ENCODE data around the gene NOTUM.

The NOTUM gene

DNA sequence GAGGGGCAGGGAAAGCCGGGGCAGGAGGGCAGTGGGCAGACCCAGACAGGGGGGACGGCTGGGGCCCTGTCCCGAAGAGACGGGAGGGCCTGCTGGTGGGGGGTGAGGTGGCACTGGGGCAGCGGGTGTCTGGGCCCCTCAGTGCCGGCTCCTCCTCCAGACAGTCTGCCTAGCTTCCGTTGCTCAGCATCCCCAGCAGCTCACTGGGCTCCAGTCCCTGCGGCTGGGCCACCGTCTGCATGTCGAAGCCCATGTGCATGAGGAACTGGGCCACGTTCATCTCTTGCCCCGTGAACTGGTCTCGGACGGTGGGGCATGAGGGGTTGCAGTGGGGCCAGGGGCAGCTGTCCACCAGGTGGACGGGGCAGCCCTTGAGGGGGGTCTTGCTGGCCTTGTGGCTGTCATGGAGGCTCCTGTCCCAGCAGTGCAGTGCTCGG lies 8.2 kb downstream of the NOTUM start:
- H3K27me3 ChIP-seq (ENCODE audit: low read depth, low read length): no peaks in the 10 kb centered on the region
- H3K4me3 ChIP-seq (ENCODE audit: low read depth in 1 of 2, low read length in 2 of 2): no peak overlapping the region
- no peaks in the 10 kb centered on the region for H3K36me3 ChIP-seq (ENCODE audit: control insufficient read depth in 1 of 2, insufficient read depth in 2 of 2, low read length in 2 of 2)
- H3K9me3 ChIP-seq (ENCODE audit: control insufficient read depth in 1 of 2, low read length in 2 of 2): no peaks in the 10 kb centered on the region
- H3K27ac ChIP-seq (ENCODE audit: low read length): no peak overlapping the region
- H3K4me1 ChIP-seq (ENCODE audit: control insufficient read depth in 1 of 2, insufficient read depth in 2 of 2, low read length in 2 of 2): no peaks in the 10 kb centered on the region

DNA sequence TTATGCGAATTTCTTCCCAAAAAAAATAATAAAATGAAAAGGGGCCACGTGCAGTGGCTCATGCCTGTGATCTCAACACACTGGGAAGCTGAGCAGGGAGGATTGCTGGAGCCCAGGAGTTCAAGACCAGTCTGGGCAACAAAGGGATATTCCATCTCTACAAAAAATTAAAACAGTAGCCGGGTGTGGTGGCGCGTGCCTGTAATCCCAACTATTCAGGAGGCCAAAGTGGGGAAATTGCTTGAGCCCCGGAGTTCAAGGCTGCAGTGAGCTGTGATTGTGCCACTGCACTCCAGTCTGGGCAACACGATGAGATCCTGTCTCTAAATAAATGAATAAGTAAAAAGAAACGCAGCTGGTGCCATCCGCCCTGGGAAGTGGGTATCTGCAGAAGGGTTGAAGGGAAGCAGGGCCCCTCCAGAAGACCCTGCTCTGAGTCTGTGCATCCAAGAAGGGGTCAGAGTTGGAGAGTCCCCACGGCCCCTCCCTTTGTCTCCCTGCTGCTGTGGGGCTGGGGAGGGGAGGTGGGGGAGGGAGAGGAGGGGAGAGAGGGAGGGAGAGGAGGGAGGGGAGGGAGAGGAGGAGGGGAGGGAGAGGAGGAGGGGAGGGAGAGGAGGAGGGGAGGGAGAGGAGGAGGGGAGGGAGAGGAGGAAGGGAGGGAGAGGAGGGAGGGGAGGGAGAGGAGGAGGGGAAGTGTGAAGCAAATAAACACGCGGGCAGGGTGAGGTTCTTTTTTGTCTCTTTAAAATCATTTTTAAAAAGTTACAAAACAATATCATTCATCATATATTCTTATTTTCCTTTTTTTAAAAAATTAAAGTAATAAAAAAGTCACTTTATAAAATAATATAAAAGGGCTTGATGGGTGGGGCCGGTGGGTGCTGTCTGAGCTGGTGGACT lies 9.0 kb downstream of the NOTUM start:
- H3K27me3 ChIP-seq (ENCODE audit: low read depth, low read length): no peaks in the 10 kb centered on the region
- no peaks in the 10 kb centered on the region for H3K36me3 ChIP-seq (ENCODE audit: control insufficient read depth in 1 of 2, insufficient read depth in 2 of 2, low read length in 2 of 2)
- no peaks in the 10 kb centered on the region for H3K9me3 ChIP-seq (ENCODE audit: control insufficient read depth in 1 of 2, low read length in 2 of 2)
- no peak overlapping the region for H3K27ac ChIP-seq (ENCODE audit: low read length)
- H3K4me3 ChIP-seq (ENCODE audit: low read depth in 1 of 2, low read length in 2 of 2): no peak overlapping the region
- no peaks in the 10 kb centered on the region for H3K4me1 ChIP-seq (ENCODE audit: control insufficient read depth in 1 of 2, insufficient read depth in 2 of 2, low read length in 2 of 2)

DNA sequence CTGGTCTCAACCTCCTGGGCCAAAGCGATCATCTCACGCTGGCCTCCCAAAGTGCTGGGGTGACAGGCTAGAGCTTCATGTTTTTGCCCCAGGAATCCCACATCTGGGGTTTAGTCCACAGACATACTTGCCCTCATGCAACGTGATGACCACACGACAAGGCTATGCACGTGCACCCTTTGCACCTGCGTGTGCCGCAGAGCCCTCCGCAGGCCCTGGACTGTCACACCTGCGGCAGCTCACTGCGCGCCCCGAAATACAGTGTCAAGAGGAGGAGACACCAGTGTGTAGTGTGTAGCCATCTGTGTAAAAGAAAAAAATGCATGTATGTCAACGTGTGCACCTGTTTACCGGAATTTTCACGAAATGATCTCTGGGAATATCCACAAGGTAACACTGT lies 10.5 kb downstream of the NOTUM start:
- Histone ChIP-seq H3K27me3 (ENCODE audit: low read depth, low read length) (no peaks in the 10 kb centered on the region), H3K27ac (ENCODE audit: low read length) (no peak overlapping the region), H3K4me3 (ENCODE audit: low read depth in 1 of 2, low read length in 2 of 2) (no peak overlapping the region), H3K36me3 (ENCODE audit: control insufficient read depth in 1 of 2, insufficient read depth in 2 of 2, low read length in 2 of 2) (no peaks in the 10 kb centered on the region), H3K4me1 (ENCODE audit: control insufficient read depth in 1 of 2, insufficient read depth in 2 of 2, low read length in 2 of 2) (no peaks in the 10 kb centered on the region), H3K9me3 (ENCODE audit: control insufficient read depth in 1 of 2, low read length in 2 of 2) (no peaks in the 10 kb centered on the region)

DNA sequence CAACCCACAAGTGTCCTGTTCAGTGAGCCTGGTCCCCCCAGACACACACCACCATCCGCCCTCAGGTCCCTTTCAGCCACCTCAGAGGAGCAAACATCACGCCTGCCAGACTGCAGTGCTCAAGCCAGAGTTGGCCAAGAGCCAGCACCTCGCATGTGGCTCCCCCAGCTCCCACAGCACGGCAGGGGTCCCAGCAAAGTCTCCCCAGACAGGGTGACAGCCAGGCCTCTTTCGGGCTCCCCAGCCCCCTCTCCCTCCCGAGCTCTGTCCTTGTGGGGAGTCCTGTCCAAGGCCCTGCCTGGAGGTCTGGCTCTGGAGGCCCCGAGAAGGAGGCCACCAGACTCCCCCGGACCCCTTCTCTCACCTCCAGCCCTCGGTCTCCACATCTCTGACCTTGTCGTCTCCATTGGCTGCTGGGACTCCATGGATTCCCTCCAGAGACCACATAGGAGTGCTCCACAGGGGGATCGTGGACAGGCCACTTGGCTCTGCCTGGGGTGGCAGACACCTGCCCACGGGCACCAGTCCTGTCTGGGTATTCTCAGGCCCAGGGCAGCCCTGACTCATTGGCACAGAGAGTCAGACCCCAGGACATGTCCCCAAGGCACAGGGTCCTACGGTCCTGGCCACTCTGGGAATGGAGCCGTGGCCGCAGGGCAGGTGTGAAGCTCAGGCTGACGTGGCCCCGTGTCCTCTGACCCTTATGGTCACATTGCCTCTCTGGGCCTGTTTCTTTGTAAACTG lies 12.2 kb downstream of the NOTUM start:
- no peak overlapping the region for H3K27ac ChIP-seq (ENCODE audit: low read length)
- H3K4me1 ChIP-seq (ENCODE audit: control insufficient read depth in 1 of 2, insufficient read depth in 2 of 2, low read length in 2 of 2): no peaks in the 10 kb centered on the region
- H3K27me3 ChIP-seq (ENCODE audit: low read depth, low read length): no peaks in the 10 kb centered on the region
- H3K9me3 ChIP-seq (ENCODE audit: control insufficient read depth in 1 of 2, low read length in 2 of 2): no peaks in the 10 kb centered on the region
- H3K4me3 ChIP-seq (ENCODE audit: low read depth in 1 of 2, low read length in 2 of 2): no peak overlapping the region
- H3K36me3 ChIP-seq (ENCODE audit: control insufficient read depth in 1 of 2, insufficient read depth in 2 of 2, low read length in 2 of 2): no peaks in the 10 kb centered on the region

DNA sequence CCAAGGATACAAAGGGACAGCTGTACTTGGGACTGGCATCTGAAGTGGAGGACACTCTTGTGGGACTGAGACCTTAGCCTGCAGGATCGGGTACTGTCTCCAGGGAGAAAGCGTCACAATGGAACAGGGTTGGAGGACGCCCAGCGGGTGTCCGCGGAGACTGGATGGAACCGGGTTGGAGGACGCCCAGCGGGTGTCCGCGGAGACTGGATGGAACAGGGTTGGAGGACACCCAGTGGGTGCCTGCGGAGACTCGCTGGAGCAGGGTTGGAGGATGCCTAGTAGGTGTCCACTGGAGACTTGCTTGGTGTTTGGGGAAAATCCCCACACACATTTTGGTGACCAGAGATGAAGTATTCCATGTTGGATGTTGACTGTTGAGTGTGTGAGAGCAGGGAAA lies 13.8 kb downstream of the NOTUM start, which contains the start of gene MYADML2:
TSS of gene MYADML2 (minus strand) at position 45 of the 400 bp plus-strand sequence. CDS start 5,492 bp downstream, outside the sequence.
- H3K27me3 ChIP-seq (ENCODE audit: low read depth, low read length): no peaks in the 10 kb centered on the region
- no peak within 1 kb of the TSS for H3K27ac ChIP-seq (ENCODE audit: low read length)
- no peaks in the 10 kb centered on the region for H3K4me1 ChIP-seq (ENCODE audit: control insufficient read depth in 1 of 2, insufficient read depth in 2 of 2, low read length in 2 of 2)
- H3K9me3 ChIP-seq (ENCODE audit: control insufficient read depth in 1 of 2, low read length in 2 of 2): no peaks in the 10 kb centered on the region
- no peaks in the 10 kb centered on the region for H3K36me3 ChIP-seq (ENCODE audit: control insufficient read depth in 1 of 2, insufficient read depth in 2 of 2, low read length in 2 of 2)
- H3K4me3 ChIP-seq (ENCODE audit: low read depth in 1 of 2, low read length in 2 of 2): no peak within 1 kb of the TSS

DNA sequence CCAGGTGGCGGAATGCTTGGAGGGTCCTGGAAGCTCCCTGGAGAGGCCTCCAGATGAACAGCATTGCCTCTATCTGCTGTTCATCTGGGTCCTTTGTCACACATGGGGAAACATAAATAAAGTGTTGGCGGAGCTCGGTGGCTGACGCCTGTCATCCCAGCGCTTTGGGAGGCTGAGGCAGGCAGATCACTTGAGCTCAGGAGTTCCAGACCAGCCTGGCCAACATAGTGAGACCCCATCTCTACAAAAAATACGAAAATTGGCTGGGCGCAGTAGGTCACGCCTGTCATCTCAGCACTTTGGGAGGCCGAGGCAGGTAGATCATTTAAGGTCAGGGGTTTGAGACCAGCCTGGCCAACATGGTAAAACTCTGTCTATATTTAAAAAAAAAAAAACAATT lies 16.1 kb downstream of the NOTUM start:
- no peaks in the 10 kb centered on the region for H3K36me3 ChIP-seq (ENCODE audit: control insufficient read depth in 1 of 2, insufficient read depth in 2 of 2, low read length in 2 of 2)

DNA sequence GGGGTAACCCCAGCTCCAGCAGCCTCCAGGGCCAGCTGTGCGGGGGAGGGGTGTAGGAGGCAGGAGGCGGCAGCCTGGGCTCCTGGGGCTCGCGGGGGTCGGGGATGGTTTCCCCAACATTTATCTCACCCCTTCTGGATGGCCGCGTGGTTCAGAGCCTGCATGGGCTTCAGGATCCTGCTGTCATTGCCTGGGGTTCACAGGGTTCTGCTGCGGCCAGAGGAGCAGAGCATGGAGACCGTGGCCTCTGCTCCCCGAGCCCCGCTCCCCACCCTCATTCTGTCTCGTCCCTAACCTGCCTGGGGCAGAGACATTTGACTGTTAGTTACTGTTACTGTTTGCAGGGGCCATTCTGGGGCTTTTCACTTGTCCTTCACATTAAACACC lies 18.8 kb downstream of the NOTUM start:
- no peak overlapping the region for H3K27ac ChIP-seq (ENCODE audit: low read length)
- no peak overlapping the region for H3K4me3 ChIP-seq (ENCODE audit: low read depth in 1 of 2, low read length in 2 of 2)
- peaks cover 0 to 12% of the 10 kb centered on the region in 2 donors for H3K4me1 ChIP-seq (ENCODE audit: control insufficient read depth in 1 of 2, insufficient read depth in 2 of 2, low read length in 2 of 2)
- H3K9me3 ChIP-seq (ENCODE audit: control insufficient read depth in 1 of 2, low read length in 2 of 2): no peaks in the 10 kb centered on the region
- no peaks in the 10 kb centered on the region for H3K27me3 ChIP-seq (ENCODE audit: low read depth, low read length)
- H3K36me3 ChIP-seq (ENCODE audit: control insufficient read depth in 1 of 2, insufficient read depth in 2 of 2, low read length in 2 of 2): no peaks in the 10 kb centered on the region

More for the DNA sequence above, 16.1 kb downstream of the NOTUM start:
- Histone ChIP-seq H3K27me3 (ENCODE audit: low read depth, low read length) (no peaks in the 10 kb centered on the region), H3K27ac (ENCODE audit: low read length) (no peak overlapping the region), H3K4me3 (ENCODE audit: low read depth in 1 of 2, low read length in 2 of 2) (no peak overlapping the region), H3K4me1 (ENCODE audit: control insufficient read depth in 1 of 2, insufficient read depth in 2 of 2, low read length in 2 of 2) (peaks cover 0 to 12% of the 10 kb centered on the region in 2 donors), H3K9me3 (ENCODE audit: control insufficient read depth in 1 of 2, low read length in 2 of 2) (no peaks in the 10 kb centered on the region)

DNA sequence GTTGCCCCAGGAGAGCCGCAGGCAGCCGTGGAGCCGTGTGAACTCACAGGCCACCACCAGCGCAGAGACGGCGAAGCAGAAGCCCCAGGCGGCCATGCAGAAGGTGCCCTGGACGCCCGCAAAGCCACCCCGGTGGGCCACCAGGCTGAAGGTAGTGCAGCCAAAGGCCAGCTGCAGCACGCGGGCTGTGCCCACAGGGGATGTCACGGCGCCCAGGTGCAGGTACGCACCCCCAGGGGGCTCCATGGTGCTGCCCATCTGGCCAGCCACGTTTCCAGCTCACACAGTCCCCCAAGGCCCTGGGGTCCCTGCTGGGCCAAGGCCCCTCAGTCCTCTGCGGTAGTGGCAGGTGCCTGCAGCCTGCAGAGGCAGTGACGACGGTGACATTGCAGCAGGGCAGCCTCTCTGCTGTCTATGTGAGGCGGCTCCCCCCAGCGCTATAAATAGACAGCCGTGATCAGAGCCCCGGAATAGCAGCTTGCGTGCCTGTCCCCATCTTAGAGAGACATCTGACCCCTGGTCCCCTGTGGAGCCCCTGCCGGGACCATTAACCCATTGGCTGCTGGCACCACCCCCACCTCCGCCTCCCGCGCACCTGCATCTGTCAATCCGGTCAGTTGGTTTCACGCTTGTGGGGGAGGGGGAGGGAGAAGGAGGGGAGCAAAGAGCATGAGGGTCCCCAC lies 19.4 kb downstream of the NOTUM start:
- Histone ChIP-seq H3K4me3 (ENCODE audit: low read depth in 1 of 2, low read length in 2 of 2) (no peak overlapping the region), H3K27ac (ENCODE audit: low read length) (no peak overlapping the region), H3K27me3 (ENCODE audit: low read depth, low read length) (no peaks in the 10 kb centered on the region), H3K36me3 (ENCODE audit: control insufficient read depth in 1 of 2, insufficient read depth in 2 of 2, low read length in 2 of 2) (no peaks in the 10 kb centered on the region), H3K9me3 (ENCODE audit: control insufficient read depth in 1 of 2, low read length in 2 of 2) (no peaks in the 10 kb centered on the region), H3K4me1 (ENCODE audit: control insufficient read depth in 1 of 2, insufficient read depth in 2 of 2, low read length in 2 of 2) (peaks cover 0 to 16% of the 10 kb centered on the region in 2 donors)

DNA sequence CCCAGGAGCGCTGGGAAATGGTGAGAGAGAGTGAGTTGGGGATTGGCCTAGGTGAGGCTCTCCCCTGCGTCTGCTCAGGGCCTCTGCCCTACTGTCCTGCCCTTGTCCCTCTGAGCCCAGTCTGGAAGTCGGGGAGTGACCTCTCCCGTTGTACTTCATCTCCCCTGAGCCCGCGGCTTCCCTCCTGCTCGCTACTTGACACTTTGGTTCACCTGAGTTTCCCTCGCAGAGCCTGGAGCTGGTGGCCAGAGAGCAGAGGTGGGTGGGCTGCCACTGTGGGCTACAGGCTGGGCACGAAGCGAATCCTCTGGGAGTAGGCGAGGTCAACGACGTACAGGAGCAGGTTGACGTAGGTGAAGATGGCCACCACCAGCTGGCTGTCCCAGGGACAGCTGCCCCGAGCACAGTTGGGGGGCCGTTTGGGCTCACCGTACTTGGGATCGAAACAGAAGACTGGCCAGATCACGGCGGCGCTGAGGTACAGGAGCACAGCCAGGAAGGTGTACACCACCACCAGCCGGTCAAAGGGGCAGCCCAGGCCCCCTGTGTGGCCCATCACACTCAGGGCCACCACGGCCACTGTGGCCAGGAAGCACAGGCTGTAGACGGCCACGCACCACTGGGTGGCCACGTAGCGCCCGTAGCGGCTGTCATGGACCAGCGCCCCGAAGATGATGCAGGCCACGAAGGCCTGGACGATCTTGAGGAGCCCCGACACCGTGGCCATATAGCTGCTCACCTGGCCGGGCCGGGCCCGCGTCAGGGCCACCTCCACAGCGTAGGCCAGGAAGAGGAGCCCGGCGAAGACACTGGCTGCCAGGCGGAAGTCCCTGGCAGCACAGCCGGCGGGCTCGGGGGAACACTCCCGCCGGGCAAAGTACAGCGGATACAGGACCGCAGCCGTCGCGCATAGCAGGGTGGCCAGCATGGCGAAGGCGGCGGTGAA lies 20.2 kb downstream of the NOTUM start:
- Histone ChIP-seq H3K27me3 (ENCODE audit: low read depth, low read length) (no peaks in the 10 kb centered on the region), H3K4me1 (ENCODE audit: control insufficient read depth in 1 of 2, insufficient read depth in 2 of 2, low read length in 2 of 2) (peaks cover 0 to 17% of the 10 kb centered on the region in 2 donors), H3K36me3 (ENCODE audit: control insufficient read depth in 1 of 2, insufficient read depth in 2 of 2, low read length in 2 of 2) (no peaks in the 10 kb centered on the region), H3K9me3 (ENCODE audit: control insufficient read depth in 1 of 2, low read length in 2 of 2) (no peaks in the 10 kb centered on the region), H3K27ac (ENCODE audit: low read length) (no peak overlapping the region), H3K4me3 (ENCODE audit: low read depth in 1 of 2, low read length in 2 of 2) (no peak overlapping the region)

DNA sequence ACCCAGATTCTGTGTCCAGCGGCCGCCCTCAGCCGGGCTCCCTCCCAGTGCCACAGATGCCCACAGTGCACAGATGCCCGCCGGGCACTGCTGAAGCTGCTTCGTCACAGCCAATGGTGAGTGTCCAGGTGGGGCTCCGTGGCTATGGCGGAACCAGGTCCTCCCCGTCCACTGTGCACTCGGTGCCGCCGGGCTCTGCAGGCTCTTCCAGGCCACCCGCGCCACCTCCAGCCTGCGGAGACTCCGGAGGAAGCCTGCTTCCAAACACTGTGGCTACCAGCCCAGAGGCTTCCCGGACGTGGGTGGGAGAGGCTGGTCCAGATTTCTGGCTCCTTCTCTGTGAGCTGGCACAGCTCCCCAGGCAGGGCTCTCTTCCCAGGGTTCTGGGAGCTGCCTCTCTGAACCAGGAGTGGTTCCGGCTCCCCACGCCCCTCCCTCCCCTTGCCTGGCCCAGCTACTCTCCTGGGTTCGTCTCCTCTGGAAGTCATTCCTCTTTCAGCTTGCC lies 21.1 kb downstream of the NOTUM start:
- Histone ChIP-seq H3K4me3 (ENCODE audit: low read depth in 1 of 2, low read length in 2 of 2) (no peak overlapping the region), H3K27ac (ENCODE audit: low read length) (no peak overlapping the region), H3K27me3 (ENCODE audit: low read depth, low read length) (no peaks in the 10 kb centered on the region), H3K9me3 (ENCODE audit: control insufficient read depth in 1 of 2, low read length in 2 of 2) (no peaks in the 10 kb centered on the region), H3K36me3 (ENCODE audit: control insufficient read depth in 1 of 2, insufficient read depth in 2 of 2, low read length in 2 of 2) (no peaks in the 10 kb centered on the region), H3K4me1 (ENCODE audit: control insufficient read depth in 1 of 2, insufficient read depth in 2 of 2, low read length in 2 of 2) (peaks cover 0 to 17% of the 10 kb centered on the region in 2 donors)
